ENCODE measurements around the gene ADAMTSL1.

Gene ADAMTSL1

DNA sequence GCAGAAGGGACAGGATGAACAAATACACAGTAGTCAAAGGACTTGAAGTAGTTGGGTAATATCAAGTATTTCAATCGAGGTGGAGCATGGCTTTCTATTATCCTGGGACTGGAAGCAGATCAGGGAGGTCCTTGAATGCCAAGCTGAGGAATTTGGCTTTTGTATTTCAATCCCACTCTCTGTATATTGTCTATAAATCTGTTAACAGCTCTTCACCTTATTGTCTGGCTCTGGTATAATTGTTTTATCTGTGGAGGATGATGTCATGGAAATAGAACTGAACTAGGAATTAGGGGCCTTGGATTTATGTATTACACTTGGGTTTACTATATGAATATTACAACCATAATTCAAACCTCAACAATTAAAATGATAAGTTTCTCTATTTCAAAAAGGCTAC is 6.3 kb upstream of the ADAMTSL1 start:
- DNase-seq (ENCODE audit: low spot score) = no peak

DNA sequence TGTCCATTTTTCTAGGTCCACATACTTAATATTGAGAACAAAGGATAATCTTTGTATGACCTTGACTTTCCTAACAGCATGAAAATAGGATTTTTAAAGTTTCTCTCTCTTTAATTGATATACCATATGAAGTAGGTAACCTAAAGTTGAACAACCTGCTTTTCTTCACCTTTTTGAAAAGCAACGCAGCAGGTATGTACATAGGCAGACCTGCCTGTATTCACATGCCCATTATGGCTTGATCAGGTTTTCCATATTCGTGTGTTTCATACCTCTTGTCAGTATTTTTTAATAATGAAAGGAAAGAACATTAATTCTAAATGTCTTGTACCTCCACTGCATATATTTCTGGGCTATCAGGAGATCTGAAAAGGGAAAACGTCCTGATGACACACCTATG is 1.5 kb upstream of the ADAMTSL1 start:
- no peak for DNase-seq (ENCODE audit: low spot score)

GRCh38 chr9:18472841-18473251 is 1.1 kb upstream of the ADAMTSL1 start:
- DNase-seq (ENCODE audit: low spot score) = no peak

DNA sequence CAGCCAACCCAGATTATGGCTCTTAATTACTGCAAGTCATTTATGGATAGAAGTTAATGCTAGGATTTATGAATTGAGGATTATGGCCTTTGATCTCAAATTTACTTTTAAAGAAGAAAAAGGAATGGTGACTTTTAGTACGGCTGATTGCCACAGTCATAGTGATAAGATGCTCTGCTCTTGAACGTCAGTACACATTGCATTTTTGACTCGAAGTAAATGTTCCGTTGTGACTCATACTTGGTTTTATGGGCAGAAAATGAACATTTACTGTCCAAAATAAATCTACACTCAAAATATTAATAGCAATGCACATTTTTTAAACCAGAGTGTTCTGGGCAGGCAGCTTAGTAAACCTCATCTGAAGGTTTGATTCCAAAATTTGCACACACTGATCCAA is 830 bp downstream of the ADAMTSL1 start:
- DNase-seq (ENCODE audit: low spot score) = peak; percentile 62

DNA sequence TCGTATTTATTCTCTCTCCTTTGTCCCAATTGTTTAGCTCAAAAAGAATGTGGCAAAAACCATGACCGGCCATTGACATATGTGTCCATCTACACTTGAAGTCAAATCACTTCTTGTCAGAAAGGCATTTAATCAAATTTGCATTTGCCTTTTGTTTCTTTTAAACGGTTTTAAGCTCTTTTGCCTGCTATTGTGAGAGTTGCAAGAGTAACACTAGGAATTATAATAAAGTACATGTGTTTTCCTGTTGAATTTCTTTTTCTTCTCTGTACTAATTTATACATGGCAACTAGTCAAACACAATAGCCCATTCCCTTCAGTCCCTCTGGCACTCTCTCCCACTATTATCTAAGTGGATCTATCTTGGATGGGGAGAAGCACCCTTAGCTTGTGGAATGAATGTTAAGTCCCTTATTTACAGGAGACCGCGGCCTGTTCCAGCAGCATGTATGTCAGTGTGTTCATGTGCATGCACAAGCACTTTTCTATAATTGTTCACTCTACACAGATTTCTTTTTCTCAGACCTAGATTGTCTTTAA is 3.2 kb downstream of the ADAMTSL1 start:
- DNase-seq (ENCODE audit: low spot score) = no peak

GRCh38 chr9:18477719-18478118 is 3.8 kb downstream of the ADAMTSL1 start:
- no peak for DNase-seq (ENCODE audit: low spot score)

GRCh38 chr9:18478501-18479361 is 4.8 kb downstream of the ADAMTSL1 start:
- DNase-seq (ENCODE audit: low spot score) = peak; percentile 83

GRCh38 chr9:18479405-18479804 is 5.5 kb downstream of the ADAMTSL1 start:
- DNase-seq (ENCODE audit: low spot score) = no peak

DNA sequence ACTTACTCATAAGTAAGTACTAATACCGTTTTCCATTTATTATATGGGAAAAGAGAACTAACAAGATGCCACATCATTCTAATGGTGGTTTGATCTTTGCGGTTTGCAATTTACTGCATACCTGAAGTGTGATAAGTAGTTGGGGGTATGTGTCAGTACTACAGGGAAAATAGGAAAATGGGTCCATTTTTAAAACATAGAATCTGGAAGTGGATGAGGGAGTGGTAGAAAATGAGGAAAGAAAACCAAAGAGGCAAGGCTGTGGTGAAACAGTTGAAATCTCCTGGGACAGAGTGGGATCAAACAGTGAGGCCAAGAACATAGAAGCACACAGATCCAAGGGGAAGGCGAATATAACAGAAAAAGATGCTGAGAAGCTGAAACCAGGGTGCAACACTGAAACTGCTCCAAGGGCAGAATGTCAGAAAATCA is 6.7 kb downstream of the ADAMTSL1 start:
- no peak for DNase-seq (ENCODE audit: low spot score)

DNA sequence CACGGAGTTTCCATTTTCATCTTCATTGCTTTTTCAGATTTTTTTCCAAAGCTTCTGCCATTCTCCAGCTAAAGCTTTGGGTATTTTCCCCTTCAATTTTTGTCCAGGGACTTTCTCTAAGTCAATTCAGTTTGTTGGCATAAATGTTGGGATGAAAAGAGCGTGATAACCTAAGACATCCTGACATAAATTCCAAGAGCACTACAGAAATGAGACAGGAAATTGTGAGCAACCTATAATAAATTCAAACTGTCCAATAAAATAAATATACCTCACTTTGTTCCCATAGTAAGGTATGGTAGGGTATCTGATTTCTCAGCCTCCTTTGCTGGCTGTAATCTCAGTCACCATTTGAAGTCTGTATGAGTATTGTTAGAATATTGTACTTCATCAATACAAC is 8.4 kb downstream of the ADAMTSL1 start:
- DNase-seq (ENCODE audit: low spot score) = no peak

GRCh38 chr9:18485714-18486113 is 11.8 kb downstream of the ADAMTSL1 start:
- DNase-seq (ENCODE audit: low spot score) = no peak

GRCh38 chr9:18487611-18488010 is 13.7 kb downstream of the ADAMTSL1 start:
- DNase-seq (ENCODE audit: low spot score) = no peak

- DNase-seq (ENCODE audit: low spot score) = no peak
Measured at GRCh38 chr9:18488886-18489285, 14.9 kb downstream of the ADAMTSL1 start.

GRCh38 chr9:18489861-18490260 is 15.9 kb downstream of the ADAMTSL1 start:
- peak; percentile 87 for DNase-seq (ENCODE audit: low spot score)

GRCh38 chr9:18490641-18491370 is 16.9 kb downstream of the ADAMTSL1 start:
- peak; percentile 100 for DNase-seq (ENCODE audit: low spot score)

DNA sequence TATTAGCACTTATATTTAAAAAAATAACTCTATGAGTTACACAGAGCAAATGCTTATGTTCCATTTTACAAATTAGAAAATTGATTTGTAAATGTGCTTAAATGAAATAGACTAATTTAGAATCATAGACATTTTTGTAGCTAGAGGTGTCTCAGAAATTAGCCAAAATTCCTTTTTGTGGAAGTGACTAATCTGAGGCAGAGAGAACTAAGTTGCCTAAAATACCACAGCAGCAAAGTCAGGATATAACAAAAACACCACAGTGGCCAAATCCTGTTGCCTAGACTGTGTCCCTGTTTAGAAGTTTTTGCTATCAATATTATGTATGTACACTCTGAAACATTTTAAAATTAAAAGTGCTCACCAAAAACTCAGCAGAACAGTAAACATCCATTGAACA is 18.7 kb downstream of the ADAMTSL1 start:
- DNase-seq (ENCODE audit: low spot score) = peak; percentile 78

- peak; percentile 53 for DNase-seq (ENCODE audit: low spot score)
Measured at GRCh38 chr9:18493451-18493993, 19.6 kb downstream of the ADAMTSL1 start.

- peak; percentile 43 for DNase-seq (ENCODE audit: low spot score)
Measured at GRCh38 chr9:18495065-18495464, 21.1 kb downstream of the ADAMTSL1 start.

- no peak for DNase-seq (ENCODE audit: low spot score)
Measured at GRCh38 chr9:18496256-18497000, 22.5 kb downstream of the ADAMTSL1 start.

DNA sequence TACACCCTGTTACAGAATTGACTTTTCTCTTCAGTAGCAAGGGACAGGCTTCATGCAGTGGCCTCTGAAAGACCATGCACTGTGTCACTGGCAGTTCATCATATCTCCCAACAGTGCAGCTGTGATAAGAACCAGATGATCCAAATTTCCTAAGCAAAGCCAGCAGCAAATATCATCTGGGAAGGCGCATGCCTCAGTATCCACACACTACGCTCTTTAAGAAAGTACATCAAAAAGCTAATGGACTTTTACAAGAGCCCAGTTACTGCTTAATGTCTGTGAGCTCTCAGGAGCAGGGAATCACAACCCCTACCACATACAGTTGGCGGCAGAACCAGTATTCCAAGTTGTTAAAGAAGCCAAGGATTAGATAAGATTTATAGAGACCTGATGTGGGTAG is 25.1 kb downstream of the ADAMTSL1 start:
- DNase-seq (ENCODE audit: low spot score) = no peak

- no peak for DNase-seq (ENCODE audit: low spot score)
Measured at GRCh38 chr9:18499980-18500379, 26.0 kb downstream of the ADAMTSL1 start.

DNA sequence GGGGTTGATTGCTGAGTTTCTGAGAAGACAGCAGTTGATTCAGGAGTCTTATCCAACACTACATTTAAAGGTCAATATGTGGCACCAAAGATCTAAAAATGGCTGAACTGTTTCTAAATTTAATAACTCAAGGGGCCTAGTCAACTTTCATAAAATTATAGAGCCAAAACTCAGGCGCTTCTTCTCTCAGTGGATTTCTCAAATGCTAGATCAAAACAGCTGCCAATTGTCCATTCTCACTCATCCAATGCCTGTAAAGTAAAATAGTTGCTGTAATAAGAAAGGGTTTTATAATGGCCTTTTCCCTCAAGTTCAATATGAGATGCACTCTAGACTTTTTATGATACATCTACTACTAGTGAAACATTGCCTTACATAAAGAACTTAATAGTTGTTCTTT is 26.5 kb downstream of the ADAMTSL1 start:
- no peak for DNase-seq (ENCODE audit: low spot score)

Data from RKO (cell line).